K562 (cell line): ENCODE measurements around the gene LRFN2. TPM values are rescaled to one million over a fixed set of nuclear protein-coding genes. Genes with fewer than 3 reads are reported as not detected.

Experiments
- ATAC-seq: fragments of 200-7000 bp; cut with Tn5 transposase; 3 replicates; pipeline ENCODE4 v1.9.1; 2020; ENCODE audit warnings: moderate library complexity
- BruUV-seq: library from RNA; stranded (reverse); fragments of 400-500 nt; replicated peaks from 2 replicates; lab custom pipeline; 2021; lab: Mats Ljungman, UMichigan
- CTCF ChIA-PET: fragments of 300-600 bp; formaldehyde crosslinking; extraction: SDS; loops from one replicate; lab custom pipeline; 2021; ENCODE audit warnings: low intra/inter-chr PET ratio; lab: Yijun Ruan, JAX
- POLR2A ChIA-PET: fragments of 300-600, 350-650 bp; sonication (Branson Sonifier 250); formaldehyde crosslinking; extraction: SDS; loops from one replicate; lab custom pipeline; 2021; ENCODE audit warnings: antibody characterized with exemption, inconsistent platforms; lab: Yijun Ruan, JAX
- DNase-seq, 4 experiments: peaks; one replicate each; pipeline versions ENCODE4 v3.0.0 to v3.0.0-alpha.2; 2011 to 2018; ENCODE audit warnings: low spot score in 3 of 4, mixed read lengths in 3 of 4; ENCODE audit errors: extremely low read depth in 1 of 4
- FAIRE-seq: peaks from 2 replicates; lab custom pipeline; 2011; peaks lifted over from hg19 to GRCh38; lab: Jason Lieb, UNC
- H2AFZ ChIP-seq: 2 replicates; pipeline ENCODE4 v1.6.0; 2011; ENCODE audit warnings: low read depth, low read length, control low read depth, inconsistent platforms
- H3K27ac ChIP-seq: fragments of 200-600 bp; 3 replicates; pipeline ENCODE4 v1.8.0; 2011; ENCODE audit warnings: low read depth, mild to moderate bottlenecking, control low read depth, inconsistent platforms, low read length, moderate library complexity, mixed read lengths; ENCODE audit errors: extremely low read depth
- H3K27me3 ChIP-seq, 2 experiments: fragments of 300-600 bp in 1 of 2; 2 replicates in 1 of 2; 3 replicates in 1 of 2; pipeline versions ENCODE4 v1.6.0 to v1.8.0; 2011; ENCODE audit warnings: inconsistent platforms in 2 of 2, low read length in 2 of 2, mild to moderate bottlenecking in 1 of 2, mixed read lengths in 1 of 2, moderate library complexity in 1 of 2; ENCODE audit not compliant: control insufficient read depth in 2 of 2, insufficient read depth in 2 of 2
- H3K36me3 ChIP-seq: fragments of 300-600 bp; 3 replicates; pipeline ENCODE4 v1.8.0; 2011; ENCODE audit warnings: mild to moderate bottlenecking, low read length, inconsistent platforms; ENCODE audit not compliant: control insufficient read depth, insufficient read depth
- H3K4me1 ChIP-seq, 2 experiments: fragments of 200-600 bp in 1 of 2; replicated peaks in 1 of 2; 2 replicates in 1 of 2; 3 replicates in 1 of 2; pipeline versions ENCODE4 v1.5.1 to v1.8.0; 2011; ENCODE audit warnings: inconsistent platforms in 2 of 2, low read length in 2 of 2, mild to moderate bottlenecking in 1 of 2, mixed read lengths in 1 of 2, moderate library complexity in 1 of 2; ENCODE audit not compliant: control insufficient read depth in 2 of 2, insufficient read depth in 2 of 2
- H3K4me2 ChIP-seq: 2 replicates; pipeline ENCODE4 v1.6.1; 2011; ENCODE audit warnings: low read length, control low read depth, inconsistent platforms, mixed read lengths; ENCODE audit not compliant: insufficient read depth
- H3K4me3 ChIP-seq: fragments of 200-600 bp; sonication (generic), shearing (Covaris generic); 2 replicates; pipeline ENCODE4 v1.5.1; 2016; ENCODE audit warnings: control low read depth, inconsistent platforms
- H3K79me2 ChIP-seq: fragments of 200-600 bp; 3 replicates; pipeline ENCODE4 v1.8.0; 2011; ENCODE audit warnings: low read length, inconsistent platforms; ENCODE audit not compliant: control insufficient read depth, insufficient read depth
- H3K9ac ChIP-seq, 2 experiments: 2 replicates each; pipeline versions ENCODE4 v1.6.0 to v1.6.1; 2011; ENCODE audit warnings: low read depth in 2 of 2, low read length in 2 of 2, control low read depth in 1 of 2, inconsistent platforms in 1 of 2, mild to moderate bottlenecking in 1 of 2, mixed read lengths in 1 of 2; ENCODE audit not compliant: insufficient read depth in 1 of 2
- H3K9me1 ChIP-seq: one replicate; pipeline ENCODE4 v1.6.0; 2011; ENCODE audit warnings: inconsistent platforms, mild to moderate bottlenecking, low read length, moderate library complexity; ENCODE audit not compliant: control insufficient read depth, insufficient read depth
- H3K9me3 ChIP-seq: replicated peaks from 2 replicates; pipeline ENCODE4 v1.5.1; 2011; ENCODE audit warnings: low read depth, low read length, inconsistent platforms; ENCODE audit not compliant: control insufficient read depth, insufficient read depth
- H4K20me1 ChIP-seq: replicated peaks from 2 replicates; pipeline ENCODE4 v1.6.1; 2011; ENCODE audit warnings: low read length, inconsistent platforms, mixed read lengths; ENCODE audit not compliant: control insufficient read depth, insufficient read depth
- MYBL2 ChIP-seq, 2 experiments: fragments of 450-650 bp in 1 of 2; sonication (generic) in 1 of 2; formaldehyde crosslinking in 1 of 2; IDR thresholded peaks; 2 replicates each; pipeline versions ENCODE4 v1.6.1 to v1.8.1; 2017 to 2022; ENCODE audit warnings: borderline replicate concordance in 1 of 2, inconsistent platforms in 1 of 2, low read depth in 1 of 2, mild to moderate bottlenecking in 1 of 2, missing genetic modification reagents in 1 of 2, moderate library complexity in 1 of 2
- SRF ChIP-seq, 2 experiments: fragments of 250-450, 450-650 bp in 1 of 2; sonication (Bioruptor Pico) in 1 of 2; sonication (generic) in 1 of 2; formaldehyde crosslinking; IDR thresholded peaks; 2 replicates each; pipeline versions ENCODE4 v1.5.0 to v1.5.1; 2020 to 2022; ENCODE audit warnings: mild to moderate bottlenecking in 1 of 2, missing genetic modification reagents in 1 of 2
- ZBTB43 ChIP-seq: sonication (generic); formaldehyde crosslinking; IDR thresholded peaks from 2 replicates; pipeline ENCODE4 v1.8.0; 2023; ENCODE audit warnings: mild to moderate bottlenecking, missing genetic modification reagents
- WGBS: fragments of 100-300 bp; shearing (Covaris generic); methylation state at CpG from one replicate; pipeline ENCODE4 v1.1.6; 2016; ENCODE audit warnings: low coverage, mixed read lengths; ENCODE audit not compliant: insufficient coverage; ENCODE audit errors: missing lambda C conversion rate; 5-methylcytosine and 5-hydroxymethylcytosine counted together
- in situ Hi-C: fragments of 300-500 bp; cut with MboI; formaldehyde crosslinking; loops from 4 replicates; pipeline ENCODE4 v1.15.0; 2018; ENCODE audit warnings: inconsistent platforms, mixed read lengths
- intact Hi-C: fragments of 100-400 bp; cut with micrococcal nuclease; formaldehyde crosslinking; loops from 2 replicates; pipeline ENCODE4 v1.14.2; 2022
- polyA plus RNA-seq, 8 experiments: library from polyadenylated mRNA; depleted of rRNA in 4 of 8; stranded (reverse) in 5 of 8; unstranded in 3 of 8; fragments of >200 nt; fragmentation: Nextera tagmentation in 2 of 8; fragmentation: Illumina TruSeq in 1 of 8; extraction: Ambion mirVana in 2 of 8; extraction: Trizol in 1 of 8; gene quantifications; 2 replicates each; pipeline versions ENCODE4 v1.2.1 to v1.2.3, GENCODE V29; 2011 to 2014; ENCODE audit warnings: inconsistent platforms in 1 of 8, missing spikeins in 1 of 8
- total RNA-seq, 7 experiments: library from RNA; depleted of rRNA in 6 of 7; stranded (reverse); fragments of >200 nt in 6 of 7; fragmentation: Illumina TruSeq in 2 of 7; extraction: Trizol in 2 of 7; gene quantifications; 2 replicates each; pipeline versions ENCODE4 v1.2.1 to v1.2.3, GENCODE V29; 2011 to 2021; ENCODE audit warnings: low replicate concordance in 1 of 7

Gene LRFN2
- total and polyA plus RNA-seq, 9 of the 15 experiments (the other 6 are each of a cell fraction or from before 2014, with no cell fraction given), result not detected

- CTCF ChIA-PET, result no interaction called here
- peaks cover 0 to 12% of the 10 kb centered on the region in 2 experiments; a peak in 2 of 5 replicates for H3K27me3 ChIP-seq
- 2% methylated on average over 11 of the region's 11 CpGs for WGBS
- peak; percentile 14; the same call in 1 of the 2 replicates for TF ChIP-seq MYBL2 (IDR thresholded peaks at IDR 0.05; ENCODE audit: low read depth)
- no peak for TF ChIP-seq MYBL2 (CRISPR knock-in tag; IDR thresholded peaks at IDR 0.05; ENCODE audit: borderline replicate concordance)
- no peak for TF ChIP-seq SRF (CRISPR knock-in tag; IDR thresholded peaks at IDR 0.05)
- 0 out of 2 replicates have a peak, but pooled peaks have one; percentile 30 for TF ChIP-seq ZBTB43 (CRISPR knock-in tag)
- TF ChIP-seq, all 486 proteins: peak for 2
- intact Hi-C loops (no loop called here), in situ Hi-C loops (loop anchor here (5.0 kb wide), 1 partner anchor 88 kb away; no protein-coding TSS in a partner anchor)
- DNase-seq (no peak), ATAC-seq (no peak), FAIRE-seq (no peak)
- BruUV-seq, result no TSS peak
- no peak overlapping the region for H3K9ac ChIP-seq
- no peaks in the 10 kb centered on the region for H3K9me1 ChIP-seq
- H3K9me3 ChIP-seq, result no peaks in the 10 kb centered on the region
- H4K20me1 ChIP-seq, result peaks cover 7% of the 10 kb centered on the region; the same call in 1 of the 2 replicates
- H2AFZ ChIP-seq, result no peak overlapping the region
- no peaks in the 10 kb centered on the region for H3K36me3 ChIP-seq
- no peaks in the 10 kb centered on the region; a peak in 1 of 5 replicates for H3K4me1 ChIP-seq
- no peak overlapping the region; the same call in 2 of the 3 replicates for H3K27ac ChIP-seq
- POLR2A ChIA-PET, result interaction anchor here (0.7 kb wide), 1 partner anchor 471 kb away, joined by 4 read pairs; no protein-coding TSS in a partner anchor
- H3K4me3 ChIP-seq, result no peak overlapping the region
- no peaks in the 10 kb centered on the region for H3K79me2 ChIP-seq
- no peak overlapping the region for H3K4me2 ChIP-seq
Observed at GRCh38 chr6:40349901-40350746, 237.0 kb downstream of the LRFN2 start.
